Neutrophil (primary cell): ENCODE results near the gene TRIM74.
"Not testable (repeated sequence)": the region's sequence is repeated elsewhere in the genome, so short reads cannot be mapped to it uniquely, and the experiment has no call there.

Experiments
- H3K27ac ChIP-seq: fragments of 200-600 bp; sonication (generic); 2 replicates; pipeline ENCODE4 v1.5.1; 2016; ENCODE audit warnings: mild to moderate bottlenecking, moderate library complexity
- H3K27me3 ChIP-seq: fragments of 200-600 bp; sonication (generic); 2 replicates; pipeline ENCODE4 v1.6.0; 2016; ENCODE audit warnings: mild to moderate bottlenecking
- H3K36me3 ChIP-seq: fragments of 200-600 bp; sonication (generic); 2 replicates; pipeline ENCODE4 v1.5.1; 2017
- H3K4me1 ChIP-seq, 2 experiments: fragments of 200-600 bp in 1 of 2; sonication (generic) in 1 of 2; 1 replicate in 1 of 2; 2 replicates in 1 of 2; pipeline versions ENCODE4 v1.5.1 to v1.6.1; 2013 to 2016; ENCODE audit warnings: low read depth in 1 of 2, low read length in 1 of 2, mild to moderate bottlenecking in 1 of 2, moderate library complexity in 1 of 2; ENCODE audit not compliant: control insufficient read depth in 1 of 2, insufficient read depth in 1 of 2
- H3K4me3 ChIP-seq, 2 experiments: fragments of 200-600 bp in 1 of 2; sonication (generic) in 1 of 2; 1 replicate in 1 of 2; 2 replicates in 1 of 2; pipeline ENCODE4 v1.5.1; 2013 to 2016; ENCODE audit warnings: low read depth in 1 of 2, low read length in 1 of 2, mild to moderate bottlenecking in 1 of 2, moderate library complexity in 1 of 2
- H3K9me3 ChIP-seq: fragments of 200-600 bp; sonication (generic); 2 replicates; pipeline ENCODE4 v1.5.1; 2016
- CTCF ChIP-seq: fragments of 200-600 bp; sonication (generic); IDR thresholded peaks from 2 replicates; pipeline ENCODE4 v1.5.1; 2016; ENCODE audit warnings: antibody characterized with exemption

The TRIM74 gene

GRCh38 chr7:72968980-72969516 lies at the start of gene TRIM74:
TRIM74 (minus strand) TSS chr7:72969466; CDS start chr7:72966157, 3,309 bp downstream.
- not testable (repeated sequence) for H3K4me1 ChIP-seq, H3K27me3 ChIP-seq, H3K27ac ChIP-seq, H3K4me3 ChIP-seq, H3K9me3 ChIP-seq, H3K36me3 ChIP-seq

- Histone ChIP-seq H3K4me1 (peaks cover 9 to 11% of the 10 kb centered on the region in 2 experiments), H3K27ac (peak overlapping the region; percentile 57), H3K4me3 (peak overlapping the region in 1 of 2 experiments; percentile 89)
- not testable (repeated sequence) for H3K27me3 ChIP-seq, H3K36me3 ChIP-seq, H3K9me3 ChIP-seq
Measured at GRCh38 chr7:73006491-73006890, 37.2 kb upstream of the TRIM74 start.

GRCh38 chr7:73005693-73006447 lies 36.6 kb upstream of the TRIM74 start:
- peak overlapping the region; percentile 82 for H3K27ac ChIP-seq
- H3K4me1 ChIP-seq, result peaks cover 9 to 11% of the 10 kb centered on the region in 2 experiments
- TF ChIP-seq CTCF, result peak; percentile 19
- H3K27me3 ChIP-seq, H3K36me3 ChIP-seq, H3K9me3 ChIP-seq: not testable (repeated sequence)
- peak overlapping the region; percentile 66 to 89 for H3K4me3 ChIP-seq

GRCh38 chr7:73005356-73005692 lies 36.1 kb upstream of the TRIM74 start:
- Histone ChIP-seq H3K27ac (peak overlapping the region; percentile 82), H3K4me1 (peaks cover 9 to 11% of the 10 kb centered on the region in 2 experiments), H3K4me3 (peak overlapping the region; percentile 66 to 89)
- not testable (repeated sequence) for H3K27me3 ChIP-seq, H3K9me3 ChIP-seq, H3K36me3 ChIP-seq

- H3K4me3 ChIP-seq, H3K27me3 ChIP-seq, H3K4me1 ChIP-seq, H3K9me3 ChIP-seq, H3K36me3 ChIP-seq, H3K27ac ChIP-seq: not testable (repeated sequence)
Measured at GRCh38 chr7:72997887-72998468, 28.7 kb upstream of the TRIM74 start.

- not testable (repeated sequence) for H3K4me1 ChIP-seq, H3K9me3 ChIP-seq, H3K36me3 ChIP-seq, H3K4me3 ChIP-seq, H3K27ac ChIP-seq, H3K27me3 ChIP-seq
Measured at GRCh38 chr7:72997447-72997846, 28.2 kb upstream of the TRIM74 start.

- H3K27ac ChIP-seq, H3K4me3 ChIP-seq, H3K36me3 ChIP-seq, H3K9me3 ChIP-seq, H3K27me3 ChIP-seq, H3K4me1 ChIP-seq: not testable (repeated sequence)
Measured at GRCh38 chr7:72995484-72995883, 26.2 kb upstream of the TRIM74 start.

GRCh38 chr7:72990146-72990913 lies 21.1 kb upstream of the TRIM74 start:
- H3K9me3 ChIP-seq, H3K4me3 ChIP-seq: not testable (repeated sequence)

GRCh38 chr7:72982084-72982483 lies 12.8 kb upstream of the TRIM74 start:
- not testable (repeated sequence) for H3K4me3 ChIP-seq, H3K27ac ChIP-seq, H3K27me3 ChIP-seq, H3K36me3 ChIP-seq, H3K4me1 ChIP-seq, H3K9me3 ChIP-seq

More at GRCh38 chr7:72990146-72990913, 21.1 kb upstream of the TRIM74 start:
- H3K27me3 ChIP-seq, H3K27ac ChIP-seq, H3K36me3 ChIP-seq, H3K4me1 ChIP-seq: not testable (repeated sequence)

- H3K27ac ChIP-seq, H3K9me3 ChIP-seq, H3K4me1 ChIP-seq, H3K27me3 ChIP-seq, H3K36me3 ChIP-seq, H3K4me3 ChIP-seq: not testable (repeated sequence)
Measured at GRCh38 chr7:72980382-72980781, 11.1 kb upstream of the TRIM74 start.

- H3K27ac ChIP-seq, H3K36me3 ChIP-seq, H3K9me3 ChIP-seq, H3K4me1 ChIP-seq, H3K27me3 ChIP-seq, H3K4me3 ChIP-seq: not testable (repeated sequence)
Measured at GRCh38 chr7:72976434-72976833, 7.2 kb upstream of the TRIM74 start.

- H3K4me1 ChIP-seq, H3K27ac ChIP-seq, H3K4me3 ChIP-seq, H3K27me3 ChIP-seq, H3K9me3 ChIP-seq, H3K36me3 ChIP-seq: not testable (repeated sequence)
Measured at GRCh38 chr7:72975656-72976286, 6.5 kb upstream of the TRIM74 start.
